Activated CD4-positive, CD25-positive, alpha-beta regulatory T cell treated with anti-CD3 and anti-CD28 coated beads, Interleukin-2, amount 50 U/mL, for 24 hours (primary cell): ENCODE measurements around the gene ERICH2.
A peak's percentile ranks its signal among the peaks of the same experiment; 100 is the strongest.

Source experiments
- ATAC-seq, 2 donors: fragments of 150-1000 bp; cut with Tn5 transposase; one replicate each; pipeline ENCODE4 v1.10.0; 2021; ENCODE audit warnings: mild to moderate bottlenecking in 1 of 2, moderate library complexity in 1 of 2

The ERICH2 gene

DNA sequence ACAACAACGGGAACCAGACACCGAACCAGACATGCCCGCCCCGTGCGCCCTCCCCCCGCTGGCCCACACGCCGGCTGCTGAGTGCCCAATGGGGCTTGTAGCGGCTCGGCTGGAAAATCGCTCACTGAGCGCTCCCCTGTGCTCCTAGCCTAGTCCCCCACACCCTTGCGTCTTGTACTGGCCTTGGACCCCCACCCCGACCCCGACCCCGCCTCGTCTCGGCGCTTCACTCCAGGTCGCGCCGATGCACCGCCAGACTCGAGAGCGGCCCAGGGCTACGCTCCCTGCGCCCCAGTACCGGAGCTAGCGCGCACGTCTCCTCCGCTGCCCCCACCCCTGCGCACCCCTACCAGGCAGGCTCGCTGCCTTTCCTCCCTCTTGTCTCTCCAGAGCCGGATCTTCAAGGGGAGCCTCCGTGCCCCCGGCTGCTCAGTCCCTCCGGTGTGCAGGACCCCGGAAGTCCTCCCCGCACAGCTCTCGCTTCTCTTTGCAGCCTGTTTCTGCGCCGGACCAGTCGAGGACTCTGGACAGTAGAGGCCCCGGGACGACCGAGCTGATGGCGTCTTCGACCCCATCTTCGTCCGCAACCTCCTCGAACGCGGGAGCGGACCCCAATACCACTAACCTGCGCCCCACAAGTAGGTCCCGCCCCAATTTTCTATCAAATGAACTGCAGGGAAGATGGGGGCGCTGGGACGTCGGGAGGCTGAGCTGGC, 48.0 kb downstream of the ERICH2 start:
- no peak for ATAC-seq

DNA sequence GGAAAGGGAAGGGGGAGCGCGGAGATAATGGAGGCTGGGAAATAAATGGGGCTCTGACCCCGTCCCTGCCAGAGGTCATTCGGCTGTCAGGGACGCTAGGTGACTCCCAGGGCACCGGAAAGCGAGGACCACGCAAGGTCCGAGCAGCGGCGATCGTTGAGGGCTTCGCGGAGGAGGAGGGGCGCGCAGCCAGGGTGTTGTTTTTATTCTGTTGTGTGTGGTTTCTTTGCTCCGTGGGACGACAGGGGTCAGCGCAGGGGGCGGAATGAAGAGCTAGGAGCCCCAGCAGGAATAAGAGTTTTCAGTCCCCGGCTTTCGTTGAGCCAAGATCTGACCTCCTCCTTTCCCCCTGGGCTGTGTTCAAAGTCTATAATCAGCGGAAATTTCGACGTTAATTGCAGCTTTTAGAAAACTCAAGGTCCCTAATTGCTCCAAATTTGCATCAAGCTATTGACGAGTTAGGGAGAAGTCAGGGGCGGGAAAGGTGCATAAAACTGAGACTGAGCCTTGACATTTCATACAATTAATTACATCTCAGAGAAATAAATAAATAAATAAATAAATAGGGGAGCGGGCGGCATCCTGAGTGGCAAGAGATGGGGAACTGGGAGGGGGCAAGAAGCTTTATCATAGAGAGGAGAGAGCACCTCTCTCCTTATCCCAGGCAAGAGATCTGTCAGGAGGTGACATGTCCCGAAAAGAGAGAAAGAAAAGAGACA, 48.7 kb downstream of the ERICH2 start:
- no peak for ATAC-seq

DNA sequence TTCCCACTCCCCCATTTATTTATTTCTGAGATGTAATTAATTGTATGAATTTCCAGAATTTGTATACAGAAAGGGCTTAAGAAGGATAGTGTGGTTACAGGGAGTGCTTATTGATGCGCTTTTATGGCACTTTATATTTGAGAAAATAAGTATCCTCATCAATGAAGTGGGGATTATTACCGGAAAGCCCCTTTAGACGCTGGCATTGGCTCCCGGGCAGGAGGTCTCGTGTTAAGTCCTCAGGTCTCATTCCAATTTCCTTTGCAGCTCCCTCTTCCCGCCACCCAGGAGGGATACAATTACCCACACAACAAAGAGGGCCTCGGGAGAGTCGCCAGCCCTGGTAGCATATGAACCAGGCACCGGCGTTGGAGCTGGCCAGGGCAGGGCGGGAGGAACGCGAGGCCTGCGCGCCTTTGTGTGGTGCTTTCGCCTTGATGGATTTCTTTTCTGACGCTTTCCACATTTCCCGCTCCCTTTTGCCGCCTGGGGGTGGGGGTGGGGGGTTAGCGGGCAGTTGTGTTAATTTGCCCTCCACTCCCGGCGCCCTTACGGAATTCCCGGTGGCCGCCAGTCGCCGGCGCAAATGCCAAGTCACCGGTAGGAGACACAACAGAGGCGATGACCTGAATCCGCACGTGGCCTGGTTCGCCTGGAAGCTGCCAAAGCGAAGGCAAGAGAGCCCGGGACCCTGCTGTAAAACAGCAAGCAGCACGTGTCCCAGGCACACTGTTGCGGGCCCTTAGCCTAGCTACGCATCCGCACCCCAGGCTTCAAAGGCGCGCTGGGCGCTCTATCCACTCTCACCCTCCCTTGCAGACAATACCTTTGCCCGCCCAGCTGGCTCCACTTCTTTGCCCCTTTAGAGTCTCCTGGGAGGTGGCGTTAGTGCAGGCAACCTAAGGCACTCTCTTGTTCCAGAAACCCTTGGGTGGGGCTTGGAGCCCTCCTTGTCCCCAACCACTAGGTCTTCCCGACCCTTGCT, 49.8 kb downstream of the ERICH2 start:
- no peak for ATAC-seq

DNA sequence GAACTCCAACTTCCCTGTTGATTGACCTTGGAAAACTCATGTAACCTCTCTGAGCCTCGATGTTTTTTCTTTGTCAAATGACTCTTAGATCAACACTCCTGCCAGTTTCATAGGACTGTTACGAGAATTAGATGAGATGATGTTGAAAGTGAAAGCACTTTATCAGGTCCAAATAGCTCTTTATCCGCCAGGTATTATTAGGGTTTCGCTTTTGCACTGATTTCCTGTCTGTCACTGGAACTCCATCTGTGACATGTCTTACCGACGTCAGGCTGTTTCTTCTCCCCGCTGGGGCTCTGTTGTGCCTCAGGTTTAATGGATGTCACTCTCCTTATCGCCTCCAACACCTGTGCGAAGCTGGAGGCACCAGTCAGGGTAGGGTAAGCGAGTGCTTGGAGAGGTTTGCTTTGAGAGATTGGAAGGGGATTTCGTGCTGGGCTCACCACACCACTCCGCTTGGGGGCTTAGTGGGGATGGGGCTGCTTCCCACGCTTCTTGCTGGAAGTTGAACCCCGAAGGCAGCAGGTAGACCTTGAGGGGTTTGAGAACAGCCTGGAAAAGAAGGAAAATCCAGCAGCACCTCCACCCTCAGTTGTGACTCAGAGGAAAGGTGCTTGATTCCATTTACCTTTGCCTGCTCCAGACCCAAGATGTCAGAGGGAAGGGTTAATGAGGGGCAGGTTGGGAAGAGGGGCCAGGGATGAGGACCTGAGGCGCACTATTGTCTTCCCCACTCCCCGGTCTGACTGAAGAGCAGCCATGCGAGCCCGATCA, 50.8 kb downstream of the ERICH2 start:
- ATAC-seq = peak; percentile 26 to 55

DNA sequence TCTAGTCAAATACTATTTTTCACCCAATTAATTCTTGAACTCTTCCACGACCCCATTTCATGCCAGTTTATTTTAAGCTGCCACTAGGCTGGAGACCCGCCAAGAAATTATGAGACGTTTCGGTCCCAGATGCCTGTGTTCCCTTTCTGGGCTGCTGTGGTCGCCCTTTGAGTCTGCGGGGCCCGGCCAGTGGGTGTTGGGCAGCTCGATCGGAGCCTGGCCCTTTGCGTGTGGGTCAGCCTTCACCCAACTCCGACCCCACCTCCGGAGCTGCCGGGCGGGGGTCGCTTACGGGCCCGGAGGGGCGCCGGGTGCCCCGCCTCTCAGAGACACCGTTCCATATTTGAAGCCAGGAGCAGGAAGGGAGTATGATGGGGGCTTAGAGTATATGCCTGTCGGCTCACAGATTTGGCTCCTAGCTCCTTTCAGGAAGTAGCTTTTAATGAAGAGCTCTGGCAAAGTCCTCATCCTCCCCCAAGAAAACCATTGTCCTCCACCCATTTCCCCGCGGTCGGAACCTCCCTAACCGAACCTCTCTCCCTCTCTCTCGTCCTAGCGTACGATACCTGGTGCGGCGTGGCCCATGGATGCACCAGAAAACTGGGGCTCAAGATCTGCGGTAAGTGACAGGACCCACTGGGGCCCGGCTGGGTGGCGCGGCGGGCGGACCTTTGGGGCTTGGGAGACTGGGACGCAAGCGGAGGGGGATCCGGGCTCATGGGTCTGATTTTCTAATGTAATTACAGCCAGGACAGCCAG, 51.5 kb downstream of the ERICH2 start:
- no peak for ATAC-seq

DNA sequence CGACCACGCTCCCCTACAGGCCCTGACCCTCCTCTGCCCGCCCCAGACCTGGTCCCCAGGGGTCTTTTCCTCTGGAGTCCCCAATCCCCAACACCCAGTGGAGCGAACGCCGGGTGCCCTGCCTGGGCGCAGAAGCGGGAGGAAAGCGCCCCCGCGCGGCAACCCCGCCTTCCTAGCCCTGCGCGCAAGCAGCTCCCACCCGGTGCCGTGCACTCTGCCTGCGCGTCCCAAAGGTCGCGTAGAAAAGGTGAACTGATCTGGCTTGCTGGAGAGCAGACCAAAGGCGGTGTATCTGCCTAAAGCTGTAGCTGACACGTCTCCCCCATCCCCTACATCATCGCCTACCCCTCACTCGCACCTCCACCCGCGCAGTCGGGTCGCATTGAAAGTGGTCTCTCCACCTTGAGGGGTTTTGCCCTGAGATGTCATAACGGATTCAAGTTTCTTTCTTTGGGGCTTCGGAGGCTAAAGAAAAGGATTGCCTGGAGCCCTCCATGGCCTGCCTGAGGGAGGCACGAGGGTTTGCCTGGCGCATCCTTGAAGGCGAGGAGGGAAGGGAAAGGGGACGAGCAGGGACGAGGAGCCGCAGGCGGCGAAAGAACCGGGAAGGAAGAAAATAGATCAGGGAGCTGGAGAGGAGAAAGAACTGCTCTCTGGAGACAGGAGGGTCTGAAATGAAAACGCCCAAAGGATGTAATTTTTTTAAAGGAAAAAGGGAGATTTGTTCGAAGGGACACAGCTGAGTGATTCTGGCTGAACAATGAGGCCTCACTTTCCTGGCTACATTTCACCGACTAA, 52.3 kb downstream of the ERICH2 start:
- ATAC-seq = peak; percentile 29 to 43

DNA sequence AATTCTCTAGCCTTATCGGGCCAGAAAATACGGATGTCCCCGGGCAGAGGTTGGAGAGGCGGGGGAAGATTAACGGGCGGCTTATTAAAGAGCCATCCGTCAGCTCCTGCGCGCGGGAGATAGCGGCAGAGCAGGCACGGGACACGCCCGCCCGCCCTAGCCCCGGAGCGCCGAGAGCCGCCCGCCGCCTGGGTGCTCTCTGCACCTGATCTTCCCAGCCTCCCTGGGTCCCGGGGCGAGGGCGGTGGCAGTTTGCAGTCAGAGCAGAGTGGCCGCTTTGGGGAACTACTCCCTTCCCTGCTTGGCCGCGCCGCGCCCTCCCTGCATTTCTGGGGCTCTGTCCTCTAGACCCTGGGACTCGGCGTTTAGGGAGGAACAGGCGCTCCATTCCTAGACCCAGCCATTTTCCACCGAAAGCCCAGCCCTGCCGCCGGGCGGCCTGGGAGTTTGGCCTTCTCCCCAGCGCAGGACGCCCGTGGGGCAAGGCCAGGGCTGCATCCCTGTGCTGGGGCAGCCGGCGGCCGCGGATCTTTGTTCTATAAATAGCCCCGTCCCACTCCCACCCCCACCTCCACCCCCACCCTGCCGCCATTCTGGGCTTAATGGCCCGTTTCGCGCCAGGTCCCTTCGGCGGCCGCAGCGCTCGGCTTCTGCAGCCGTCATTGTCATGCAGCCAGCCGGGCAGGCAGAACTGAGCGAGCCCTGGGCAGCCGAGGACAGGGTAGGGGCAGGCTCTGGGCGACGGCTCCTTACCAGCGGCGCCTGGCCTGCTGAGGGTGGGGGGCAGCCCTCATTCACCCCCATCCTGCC, 53.1 kb downstream of the ERICH2 start:
- ATAC-seq = peak in 1 of 2 donors; percentile 30

DNA sequence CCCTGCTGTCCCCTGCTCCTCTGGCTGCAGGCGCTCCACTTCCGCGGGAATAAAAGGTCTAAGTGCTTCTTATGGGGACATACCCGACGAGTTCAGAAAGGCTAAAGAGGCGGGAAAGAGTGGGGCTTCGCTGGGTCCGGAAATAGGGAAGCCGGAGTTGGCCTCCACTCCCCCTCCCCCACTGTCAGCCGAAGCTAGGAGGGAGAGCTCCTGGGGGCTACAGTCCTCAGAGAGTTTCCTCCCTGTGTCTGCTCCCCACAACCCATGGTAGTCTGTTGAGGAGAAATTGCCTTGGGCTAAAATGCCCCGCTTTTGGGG, 53.7 kb downstream of the ERICH2 start:
- ATAC-seq = no peak

DNA sequence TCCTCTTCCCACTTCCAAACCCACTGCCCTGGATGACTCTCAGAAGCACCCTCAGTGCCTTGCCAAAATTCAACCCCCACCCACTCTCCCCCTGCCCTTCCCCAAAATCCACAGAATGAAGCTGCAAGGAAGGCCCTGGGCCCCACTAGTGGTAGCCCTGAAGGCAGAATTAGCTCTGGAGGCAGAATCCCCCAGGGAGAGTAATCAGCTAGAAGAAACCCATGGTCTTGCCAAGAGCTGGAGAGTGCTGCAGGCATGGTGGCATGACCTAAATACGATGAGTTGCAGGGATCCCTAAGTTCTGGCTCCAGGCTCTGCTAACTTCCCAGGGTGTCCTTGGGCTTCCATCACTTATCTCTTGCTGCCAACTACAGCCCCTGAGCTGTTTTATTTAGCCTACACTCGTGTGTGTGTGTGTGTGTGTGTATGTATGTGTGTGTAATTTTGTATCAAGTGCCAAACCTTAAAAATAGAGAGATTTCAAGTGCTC, 54.4 kb downstream of the ERICH2 start:
- ATAC-seq = no peak

DNA sequence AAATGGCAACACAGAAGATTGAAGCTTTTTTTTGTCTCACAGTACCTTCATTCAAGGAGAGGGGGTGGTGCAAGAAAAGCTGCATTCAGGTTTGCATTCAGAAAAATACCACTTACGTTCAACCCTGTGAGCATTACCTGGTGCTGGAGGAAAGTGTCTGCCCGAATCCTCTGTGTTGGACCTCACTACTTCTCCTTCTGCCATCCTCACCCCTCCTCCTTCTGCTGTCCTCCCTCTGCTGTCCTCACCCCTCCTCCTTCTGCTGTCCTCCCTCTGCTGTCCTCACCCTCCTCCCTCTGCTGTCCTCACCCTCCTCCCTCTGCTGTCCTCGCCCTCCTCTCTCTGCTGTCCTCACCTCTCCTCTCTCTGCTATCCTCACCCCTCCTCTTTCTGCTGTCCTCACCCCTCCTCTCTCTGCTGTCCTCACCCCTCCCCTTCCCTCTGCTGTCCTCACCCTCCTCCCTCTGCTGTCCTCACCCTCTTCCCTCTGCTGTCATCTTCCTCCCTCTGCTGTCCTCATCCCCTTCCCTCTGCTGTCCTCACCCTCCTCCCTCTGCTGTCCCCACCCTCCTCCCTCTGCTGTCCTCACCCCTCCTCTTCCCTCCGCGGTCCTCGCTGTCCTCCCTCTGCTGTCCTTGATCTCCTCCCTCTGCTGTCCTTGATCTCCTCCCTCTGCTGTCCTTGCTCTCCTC, 57.8 kb downstream of the ERICH2 start:
- no peak for ATAC-seq

DNA sequence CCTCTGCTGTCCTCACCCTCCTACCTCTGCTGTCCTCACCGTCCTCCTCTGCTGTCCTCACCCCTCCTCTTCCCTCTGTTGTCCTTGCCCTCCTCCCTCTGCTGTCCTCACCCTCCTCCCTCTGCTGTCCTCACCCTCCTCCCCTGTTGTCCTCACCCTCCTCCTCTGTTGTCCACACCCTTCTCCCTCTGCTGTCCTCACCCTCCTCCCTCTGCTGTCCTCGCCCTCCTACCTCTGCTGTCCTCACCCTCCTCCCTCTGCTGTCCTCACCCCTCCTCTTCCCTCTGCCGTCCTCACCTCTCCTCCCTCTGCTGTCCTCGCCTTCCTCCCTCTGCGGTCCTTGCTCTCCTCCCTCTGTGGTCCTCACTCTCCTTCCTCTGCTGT, 58.3 kb downstream of the ERICH2 start:
- no peak for ATAC-seq

DNA sequence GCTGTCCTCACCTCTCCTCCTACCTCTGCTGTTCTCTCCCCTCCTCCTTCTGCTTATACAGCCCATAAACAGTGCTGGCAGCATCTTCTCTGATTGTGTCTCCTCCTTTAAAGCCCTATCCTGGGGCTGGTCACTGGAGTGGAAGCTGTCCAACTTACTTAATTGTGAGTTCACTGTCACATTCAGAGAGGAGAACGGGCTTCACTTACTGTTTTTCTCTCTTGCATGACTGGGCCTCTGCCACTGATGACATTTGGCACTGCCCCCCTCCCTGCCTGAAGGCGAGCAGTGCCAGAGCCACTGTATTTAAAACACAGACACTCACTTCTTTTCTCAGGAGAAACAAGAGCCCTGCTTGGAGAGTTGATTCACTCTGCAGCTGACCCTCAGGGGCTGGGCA, 58.9 kb downstream of the ERICH2 start:
- ATAC-seq = no peak

DNA sequence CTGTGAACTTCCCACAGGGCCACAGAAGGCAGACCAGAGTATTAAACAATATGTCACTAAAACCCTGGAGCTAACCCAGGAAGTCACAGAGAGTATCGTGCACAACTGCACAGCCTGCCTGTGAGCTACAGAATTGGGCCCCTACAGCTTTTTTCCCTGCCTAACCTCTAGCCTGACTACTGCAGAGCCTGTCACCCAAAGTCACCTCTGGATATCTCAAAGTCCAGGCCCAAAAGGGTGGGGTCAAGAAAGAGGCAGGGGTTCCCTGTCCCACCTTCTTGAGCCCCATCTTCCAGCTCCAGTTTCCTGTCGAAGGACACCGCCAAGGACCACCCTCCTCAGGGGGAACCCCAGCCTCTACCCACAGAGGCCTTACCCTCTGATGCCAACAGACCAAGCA, 60.0 kb downstream of the ERICH2 start:
- ATAC-seq = no peak

DNA sequence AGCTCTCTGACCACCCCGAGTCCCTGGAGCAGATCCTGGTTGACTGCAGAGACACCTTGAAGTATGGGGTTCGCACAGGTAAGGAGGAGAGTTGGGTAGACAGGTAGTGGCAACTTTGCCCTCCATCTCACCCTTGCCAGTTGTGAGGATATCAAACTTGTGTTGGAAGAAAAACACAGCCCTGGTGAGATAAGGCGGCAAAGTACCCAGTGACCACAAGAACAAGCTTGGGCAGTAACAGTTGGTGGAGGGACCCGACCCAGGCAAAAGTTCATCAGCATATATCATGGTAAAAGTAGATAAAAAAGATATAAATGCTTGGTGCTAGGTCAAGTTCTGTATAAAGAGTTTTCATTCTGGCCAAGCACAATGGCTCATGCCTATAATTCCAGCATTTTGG, 60.9 kb downstream of the ERICH2 start:
- no peak for ATAC-seq

DNA sequence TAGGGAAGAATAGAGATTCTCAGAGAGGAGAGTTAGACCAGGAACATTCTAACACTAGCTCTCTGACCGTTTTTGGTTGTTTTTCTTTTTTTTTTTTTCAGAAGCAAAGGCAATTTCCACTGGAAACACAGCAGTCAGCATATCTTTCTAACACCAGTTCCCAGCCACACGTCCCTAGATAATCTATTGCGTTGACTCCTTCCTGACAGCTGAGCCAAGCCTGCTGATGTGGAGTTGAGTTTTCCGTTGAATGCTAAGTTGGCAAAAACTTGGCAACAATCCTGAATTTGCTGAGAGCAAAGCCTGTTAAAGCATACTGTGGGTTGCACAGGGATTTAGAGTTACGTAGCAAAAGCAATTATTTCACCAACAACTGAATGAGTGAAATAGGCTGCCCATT, 65.8 kb downstream of the ERICH2 start:
- ATAC-seq = no peak

DNA sequence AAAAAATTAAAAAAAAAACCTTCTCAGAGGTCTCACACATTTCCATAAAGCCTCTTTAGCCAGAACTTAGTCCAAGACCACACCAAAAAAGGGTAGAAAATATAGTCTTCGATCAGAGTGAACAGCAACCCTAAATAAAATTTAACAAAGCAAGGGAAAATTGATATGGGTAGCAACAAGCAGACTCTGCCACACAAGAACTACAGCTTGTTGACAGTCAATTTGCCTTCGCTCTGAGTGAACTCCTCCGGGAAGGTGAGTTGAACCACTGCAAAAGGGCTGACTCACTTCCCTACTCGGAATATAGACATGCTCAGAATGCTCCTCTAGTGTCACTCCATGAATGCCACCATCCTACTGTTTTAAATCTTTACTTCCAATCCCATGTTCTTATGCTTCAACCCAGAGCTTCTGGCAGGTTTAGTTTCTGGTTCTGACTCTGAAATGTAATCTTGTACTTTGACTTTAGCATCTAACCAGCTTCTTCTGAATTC, 70.6 kb downstream of the ERICH2 start:
- no peak for ATAC-seq

DNA sequence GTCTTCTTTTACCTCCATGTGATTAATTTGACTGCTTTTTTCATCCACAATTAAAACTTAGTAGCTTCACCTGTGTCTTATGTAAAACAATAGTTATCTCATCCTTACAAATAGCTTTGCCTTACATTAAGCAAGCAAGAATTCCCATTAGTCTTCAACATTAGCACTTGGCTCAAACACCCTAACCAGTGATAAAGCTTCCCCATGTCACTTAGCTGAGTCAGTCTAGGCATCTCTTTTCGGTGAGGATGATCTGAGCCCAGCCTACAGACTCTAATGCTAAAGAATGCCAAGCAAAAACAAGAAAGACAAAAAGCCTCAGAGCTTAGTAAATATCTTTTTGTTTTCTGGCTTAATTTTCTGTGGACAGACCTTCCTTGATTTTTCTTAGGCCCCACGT, 72.6 kb downstream of the ERICH2 start:
- no peak for ATAC-seq

DNA sequence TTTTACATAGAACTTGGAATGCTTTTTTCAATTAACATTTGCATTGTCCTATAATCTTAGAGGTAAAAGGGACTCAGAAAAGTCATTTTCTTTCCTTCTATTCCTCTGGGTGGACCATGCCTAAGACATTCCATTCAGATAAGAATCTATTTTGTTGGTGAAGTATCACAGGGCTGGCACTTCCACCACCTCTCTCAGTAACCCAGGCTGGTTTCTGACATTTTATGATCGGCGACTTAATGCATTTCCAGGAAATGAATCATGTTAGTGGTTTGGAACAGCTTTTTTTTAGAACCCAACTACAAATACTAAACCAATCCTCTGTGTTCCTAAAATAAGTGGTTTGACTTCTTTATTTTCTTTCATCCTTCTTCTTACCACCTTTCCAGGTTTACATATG, 73.5 kb downstream of the ERICH2 start:
- no peak for ATAC-seq

DNA sequence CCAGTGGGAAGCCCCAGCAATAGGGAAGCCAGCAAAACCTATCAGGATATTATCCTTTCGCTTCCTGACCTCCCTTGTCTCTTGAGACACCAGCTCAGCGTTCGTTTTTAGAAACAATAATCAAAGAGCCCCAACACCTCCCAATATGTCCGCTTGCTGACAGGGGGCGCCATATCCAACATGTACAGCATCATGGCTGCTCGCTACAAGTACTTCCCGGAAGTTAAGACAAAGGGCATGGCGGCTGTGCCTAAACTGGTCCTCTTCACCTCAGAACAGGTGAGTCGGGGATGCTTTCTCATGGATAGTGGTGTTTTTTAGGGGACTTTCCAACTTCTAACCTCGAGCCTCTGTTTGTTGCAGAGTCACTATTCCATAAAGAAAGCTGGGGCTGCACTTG, 75.2 kb downstream of the ERICH2 start:
- no peak for ATAC-seq
